SK-N-SH (cell line): ENCODE data around the gene SYNE3.

Source experiments
- EP300 ChIP-seq, 2 experiments: IDR thresholded peaks; 2 replicates each; pipeline versions ENCODE4 v1.4.0 to v1.6.1; 2012; ENCODE audit warnings: borderline replicate concordance in 1 of 2, low read depth in 1 of 2, low read length in 1 of 2
- FOXJ3 ChIP-seq: sonication (generic); formaldehyde crosslinking; IDR thresholded peaks from 2 replicates; pipeline ENCODE4 v1.5.1; 2020; ENCODE audit warnings: mild to moderate bottlenecking, missing genetic modification reagents
- GABPA ChIP-seq: IDR thresholded peaks from 2 replicates; pipeline ENCODE4 v1.4.0; 2012; ENCODE audit warnings: low read depth, mild to moderate bottlenecking
- JUND ChIP-seq: IDR thresholded peaks from 2 replicates; pipeline ENCODE4 v1.4.0; 2012
- NRF1 ChIP-seq: IDR thresholded peaks from 2 replicates; pipeline ENCODE4 v1.6.1; 2012; ENCODE audit warnings: low read depth, mild to moderate bottlenecking, low read length
- POLR2AphosphoS5 ChIP-seq: IDR thresholded peaks from 2 replicates; pipeline ENCODE4 v1.6.1; 2012; ENCODE audit warnings: low read depth, low read length
- SMC3 ChIP-seq: IDR thresholded peaks from 2 replicates; pipeline ENCODE4 v1.6.1; 2012; ENCODE audit warnings: low read depth, low read length, improper control_type of control experiment
- TAF1 ChIP-seq: IDR thresholded peaks from 2 replicates; pipeline ENCODE4 v1.6.1; 2012; ENCODE audit warnings: low read depth, mild to moderate bottlenecking, low read length, moderate library complexity, borderline replicate concordance
- TEAD4 ChIP-seq: IDR thresholded peaks from 2 replicates; pipeline ENCODE4 v1.4.0; 2012; ENCODE audit warnings: mild to moderate bottlenecking, borderline replicate concordance; ENCODE audit not compliant: insufficient read depth
- TF ChIP-seq, protein P1 (sequence below): fragments of 150-350 bp; IDR thresholded peaks from 2 replicates; pipeline ENCODE4 v1.6.1; 2016; ENCODE audit warnings: mild to moderate bottlenecking, low read depth, low read length
- TF ChIP-seq, protein P2 (sequence below): fragments of 200-600 bp; sonication (generic); IDR thresholded peaks from 2 replicates; pipeline ENCODE4 v1.6.1; 2017; ENCODE audit warnings: antibody characterized with exemption, mild to moderate bottlenecking, moderate library complexity
- TF ChIP-seq, protein P3 (sequence below): IDR thresholded peaks from 2 replicates; pipeline ENCODE4 v1.4.0; 2012; ENCODE audit warnings: low read depth, borderline replicate concordance

DNA sequence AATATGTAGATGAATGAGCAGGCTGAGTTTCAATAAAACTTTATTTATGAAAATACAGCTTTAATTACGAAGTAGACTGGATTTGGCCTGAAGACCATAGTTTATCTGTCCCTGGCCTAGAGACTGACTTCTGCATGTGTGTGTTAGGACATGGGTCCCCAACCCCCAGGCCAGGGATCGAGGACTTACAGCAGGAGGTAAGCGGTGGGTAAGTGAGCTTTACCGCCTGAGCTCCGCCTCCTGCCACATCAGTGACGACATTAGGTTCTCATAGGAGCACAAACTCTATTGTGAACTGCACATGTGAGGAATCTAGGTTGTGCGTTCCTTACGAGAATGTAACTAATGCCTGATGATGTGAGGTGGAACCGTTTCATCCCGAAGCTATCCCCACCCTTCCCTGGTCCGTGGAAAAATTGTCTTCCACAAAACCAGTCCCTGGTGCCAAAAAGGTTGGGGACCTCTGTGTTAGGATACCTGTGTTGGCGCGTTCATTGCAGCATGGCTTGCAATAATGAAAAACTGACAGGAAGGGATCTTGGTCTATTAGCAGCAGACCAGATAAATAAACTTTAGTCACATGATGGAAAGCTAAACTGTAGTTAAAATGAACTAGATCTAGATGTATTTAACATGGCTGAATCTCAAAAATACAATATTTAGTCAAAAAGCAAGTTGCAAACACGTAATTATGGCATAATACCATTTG is 22.5 kb upstream of the SYNE3 start:
- TF ChIP-seq EP300 (IDR thresholded peaks at IDR 0.05; ENCODE audit: borderline replicate concordance in 1 of 2, low read depth in 1 of 2, low read length in 1 of 2) (no peak), SMC3 (no peak), NRF1 (no peak), TAF1 (no peak), TEAD4 (no peak), POLR2AphosphoS5 (no peak), JUND (no peak), FOXJ3 (no peak), GABPA (no peak)
- TF ChIP-seq, protein P1, sequence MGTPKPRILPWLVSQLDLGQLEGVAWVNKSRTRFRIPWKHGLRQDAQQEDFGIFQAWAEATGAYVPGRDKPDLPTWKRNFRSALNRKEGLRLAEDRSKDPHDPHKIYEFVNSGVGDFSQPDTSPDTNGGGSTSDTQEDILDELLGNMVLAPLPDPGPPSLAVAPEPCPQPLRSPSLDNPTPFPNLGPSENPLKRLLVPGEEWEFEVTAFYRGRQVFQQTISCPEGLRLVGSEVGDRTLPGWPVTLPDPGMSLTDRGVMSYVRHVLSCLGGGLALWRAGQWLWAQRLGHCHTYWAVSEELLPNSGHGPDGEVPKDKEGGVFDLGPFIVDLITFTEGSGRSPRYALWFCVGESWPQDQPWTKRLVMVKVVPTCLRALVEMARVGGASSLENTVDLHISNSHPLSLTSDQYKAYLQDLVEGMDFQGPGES, result no peak
- TF ChIP-seq, protein P2, sequence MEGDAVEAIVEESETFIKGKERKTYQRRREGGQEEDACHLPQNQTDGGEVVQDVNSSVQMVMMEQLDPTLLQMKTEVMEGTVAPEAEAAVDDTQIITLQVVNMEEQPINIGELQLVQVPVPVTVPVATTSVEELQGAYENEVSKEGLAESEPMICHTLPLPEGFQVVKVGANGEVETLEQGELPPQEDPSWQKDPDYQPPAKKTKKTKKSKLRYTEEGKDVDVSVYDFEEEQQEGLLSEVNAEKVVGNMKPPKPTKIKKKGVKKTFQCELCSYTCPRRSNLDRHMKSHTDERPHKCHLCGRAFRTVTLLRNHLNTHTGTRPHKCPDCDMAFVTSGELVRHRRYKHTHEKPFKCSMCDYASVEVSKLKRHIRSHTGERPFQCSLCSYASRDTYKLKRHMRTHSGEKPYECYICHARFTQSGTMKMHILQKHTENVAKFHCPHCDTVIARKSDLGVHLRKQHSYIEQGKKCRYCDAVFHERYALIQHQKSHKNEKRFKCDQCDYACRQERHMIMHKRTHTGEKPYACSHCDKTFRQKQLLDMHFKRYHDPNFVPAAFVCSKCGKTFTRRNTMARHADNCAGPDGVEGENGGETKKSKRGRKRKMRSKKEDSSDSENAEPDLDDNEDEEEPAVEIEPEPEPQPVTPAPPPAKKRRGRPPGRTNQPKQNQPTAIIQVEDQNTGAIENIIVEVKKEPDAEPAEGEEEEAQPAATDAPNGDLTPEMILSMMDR, result no peak
- TF ChIP-seq, protein P3, sequence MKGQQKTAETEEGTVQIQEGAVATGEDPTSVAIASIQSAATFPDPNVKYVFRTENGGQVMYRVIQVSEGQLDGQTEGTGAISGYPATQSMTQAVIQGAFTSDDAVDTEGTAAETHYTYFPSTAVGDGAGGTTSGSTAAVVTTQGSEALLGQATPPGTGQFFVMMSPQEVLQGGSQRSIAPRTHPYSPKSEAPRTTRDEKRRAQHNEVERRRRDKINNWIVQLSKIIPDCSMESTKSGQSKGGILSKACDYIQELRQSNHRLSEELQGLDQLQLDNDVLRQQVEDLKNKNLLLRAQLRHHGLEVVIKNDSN, result no peak
